Esophagus muscularis mucosa (tissue), 4 donors: ENCODE results near the gene MMP15. TPM values are rescaled to one million over a fixed set of nuclear protein-coding genes. Genes with fewer than 3 reads are reported as not detected.
"Not testable (repeated sequence)": the region's sequence is repeated elsewhere in the genome, so short reads cannot be mapped to it uniquely, and the experiment has no call there.

Experiments
- DNase-seq: peaks from one replicate; pipeline ENCODE4 v3.0.0-alpha.2; 2017; ENCODE audit errors: extremely low spot score
- H3K27ac ChIP-seq, 4 donors: fragments of 200-600 bp; sonication (generic); replicated peaks in 1 of 4; 1 replicate in 3 of 4; 2 replicates in 1 of 4; pipeline ENCODE4 v1.5.1; 2016 to 2019; ENCODE audit warnings: mild to moderate bottlenecking in 1 of 4
- H3K27me3 ChIP-seq, 4 donors: fragments of 200-600 bp; sonication (generic); one replicate each; pipeline versions ENCODE4 v1.5.1 to v1.6.0; 2016 to 2019
- H3K36me3 ChIP-seq, 4 donors: fragments of 200-600 bp; sonication (generic); one replicate each; pipeline ENCODE4 v1.5.1; 2016 to 2019
- H3K4me1 ChIP-seq, 4 donors: fragments of 200-600 bp; sonication (generic); one replicate each; pipeline ENCODE4 v1.5.1; 2016 to 2019
- H3K4me3 ChIP-seq, 4 donors: fragments of 200-600 bp; sonication (generic); 1 replicate in 2 of 4; 2 replicates in 2 of 4; pipeline ENCODE4 v1.5.1; 2016 to 2019; ENCODE audit warnings: mild to moderate bottlenecking in 4 of 4, moderate library complexity in 1 of 4
- H3K9me3 ChIP-seq, 4 donors: fragments of 200-600 bp; sonication (generic); 1 replicate in 3 of 4; 2 replicates in 1 of 4; pipeline ENCODE4 v1.5.1; 2016 to 2019
- CTCF ChIP-seq, 3 experiments: fragments of 200-600 bp in 2 of 3; fragments of 450-650 bp in 1 of 3; sonication (generic) in 2 of 3; IDR thresholded peaks; one replicate each; pipeline ENCODE4 v1.5.1; 2017 to 2019; ENCODE audit warnings: antibody characterized with exemption in 3 of 3, mild to moderate bottlenecking in 2 of 3, moderate library complexity in 1 of 3
- EP300 ChIP-seq: sonication (generic); formaldehyde crosslinking; IDR thresholded peaks from one replicate; pipeline ENCODE4 v1.6.1; 2017; ENCODE audit warnings: antibody characterized with exemption
- POLR2A ChIP-seq: fragments of 450-650 bp; IDR thresholded peaks from one replicate; pipeline ENCODE4 v1.6.1; 2017; ENCODE audit warnings: antibody characterized with exemption, moderate library complexity, mild to moderate bottlenecking, low read depth
- POLR2AphosphoS5 ChIP-seq, 2 donors: sonication (generic); formaldehyde crosslinking; IDR thresholded peaks; one replicate each; pipeline ENCODE4 v1.6.1; 2017; ENCODE audit warnings: antibody characterized with exemption in 2 of 2
- WGBS: methylation state at CpG from one replicate; pipeline ENCODE4 v1.1.5; 2018; 5-methylcytosine and 5-hydroxymethylcytosine counted together
- intact Hi-C: fragments of 100-400 bp; cut with DNase I; formaldehyde crosslinking; loops from one replicate; pipeline ENCODE4 v1.15.1; 2023
- total RNA-seq, 4 donors: library from RNA; depleted of rRNA; stranded (reverse); fragments of >200 nt; gene quantifications; one replicate each; pipeline versions ENCODE4 v1.1.0 to v1.2.1, GENCODE V29; 2016

MMP15 gene
- total RNA-seq, 4 donors from 2014 or later, result 3.8 to 16.3 (median 8.7) TPM

GRCh38 chr16:58062821-58063220 lies 37.3 kb downstream of the MMP15 start:
- no peaks in the 10 kb centered on the region for H3K27me3 ChIP-seq
- TF ChIP-seq POLR2A (no peak), CTCF (IDR thresholded peaks at IDR 0.05) (no peak), POLR2AphosphoS5 (IDR thresholded peaks at IDR 0.05) (no peak), EP300 (no peak)
- no peaks in the 10 kb centered on the region for H3K36me3 ChIP-seq
- intact Hi-C loops, result no loop called here
- H3K27ac ChIP-seq, result no peak overlapping the region
- 84% methylated on average over 4 of the region's 4 CpGs for WGBS
- no peaks in the 10 kb centered on the region for H3K9me3 ChIP-seq
- DNase-seq, result no peak
- H3K4me1 ChIP-seq, result peaks cover 0 to 6% (median 0%) of the 10 kb centered on the region in 4 donors
- no peak overlapping the region for H3K4me3 ChIP-seq

- WGBS, result 58% methylated on average over 8 of the region's 8 CpGs
- H3K4me1 ChIP-seq, result peaks cover 0 to 6% (median 0%) of the 10 kb centered on the region in 4 donors
- no peak for DNase-seq
- intact Hi-C loops, result no loop called here
- H3K27me3 ChIP-seq, result no peaks in the 10 kb centered on the region
- H3K9me3 ChIP-seq, result no peaks in the 10 kb centered on the region
- TF ChIP-seq POLR2AphosphoS5 (IDR thresholded peaks at IDR 0.05) (no peak), EP300 (no peak), POLR2A (no peak), CTCF (IDR thresholded peaks at IDR 0.05) (no peak)
- no peak overlapping the region for H3K27ac ChIP-seq
- H3K36me3 ChIP-seq, result no peaks in the 10 kb centered on the region
- no peak overlapping the region for H3K4me3 ChIP-seq
Observed at GRCh38 chr16:58063377-58064076, 38.0 kb downstream of the MMP15 start.

GRCh38 chr16:58070585-58070984 lies 45.0 kb downstream of the MMP15 start:
- intact Hi-C loops, result no loop called here
- Histone ChIP-seq H3K9me3 (peaks cover 0 to 3% (median 0%) of the 10 kb centered on the region in 4 donors), H3K27me3 (no peaks in the 10 kb centered on the region), H3K4me1 (no peaks in the 10 kb centered on the region), H3K27ac (no peak overlapping the region), H3K4me3 (no peak overlapping the region), H3K36me3 (no peaks in the 10 kb centered on the region)
- TF ChIP-seq POLR2AphosphoS5 (IDR thresholded peaks at IDR 0.05) (no peak), POLR2A (no peak), EP300 (no peak), CTCF (IDR thresholded peaks at IDR 0.05) (no peak)
- 98% methylated on average over 4 of the region's 4 CpGs for WGBS
- DNase-seq, result no peak

- H3K27me3 ChIP-seq, DNase-seq, intact Hi-C loops, H3K27ac ChIP-seq, H3K4me1 ChIP-seq, H3K4me3 ChIP-seq, H3K9me3 ChIP-seq, H3K36me3 ChIP-seq: not testable (repeated sequence)
- WGBS, result 98% methylated on average over 5 of the region's 5 CpGs
Observed at GRCh38 chr16:58072134-58072533, 46.6 kb downstream of the MMP15 start.

- H3K27ac ChIP-seq, H3K9me3 ChIP-seq, DNase-seq, H3K36me3 ChIP-seq, intact Hi-C loops, H3K4me3 ChIP-seq, H3K4me1 ChIP-seq, H3K27me3 ChIP-seq: not testable (repeated sequence)
- WGBS, result 98% methylated on average over 2 of the region's 2 CpGs
Observed at GRCh38 chr16:58073086-58073485, 47.5 kb downstream of the MMP15 start.

GRCh38 chr16:58074657-58075056 lies 49.1 kb downstream of the MMP15 start:
- H3K4me1 ChIP-seq, result no peaks in the 10 kb centered on the region
- DNase-seq, result no peak
- H3K9me3 ChIP-seq, result peaks cover 0 to 8% (median 4%) of the 10 kb centered on the region in 4 donors
- TF ChIP-seq POLR2A (no peak), POLR2AphosphoS5 (IDR thresholded peaks at IDR 0.05) (no peak), EP300 (no peak), CTCF (IDR thresholded peaks at IDR 0.05) (no peak)
- 88% methylated on average over 4 of the region's 4 CpGs for WGBS
- no peaks in the 10 kb centered on the region for H3K27me3 ChIP-seq
- H3K4me3 ChIP-seq, result no peak overlapping the region
- H3K27ac ChIP-seq, result no peak overlapping the region
- intact Hi-C loops, result no loop called here
- no peaks in the 10 kb centered on the region for H3K36me3 ChIP-seq
